ENCODE results near the gene SAPCD2.

Gene SAPCD2

GRCh38 chr9:137084526-137084925 lies 14.2 kb upstream of the SAPCD2 start:
- no peak overlapping the region for H3K27ac ChIP-seq
- no peak for TF ChIP-seq CTCF (IDR thresholded peaks at IDR 0.05)
- no peak for DNase-seq (ENCODE audit: low spot score)
- H3K4me3 ChIP-seq, result no peak overlapping the region

GRCh38 chr9:137083394-137084004 lies 13.1 kb upstream of the SAPCD2 start:
- H3K4me3 ChIP-seq, result no peak overlapping the region
- no peak for TF ChIP-seq CTCF (IDR thresholded peaks at IDR 0.05)
- H3K27ac ChIP-seq, result peak overlapping the region; percentile 38 to 78
- no peak for DNase-seq (ENCODE audit: low spot score)

GRCh38 chr9:137082925-137083290 lies 12.6 kb upstream of the SAPCD2 start:
- no peak for DNase-seq (ENCODE audit: low spot score)
- peak overlapping the region; percentile 38 to 78 for H3K27ac ChIP-seq
- H3K4me3 ChIP-seq, result no peak overlapping the region
- no peak for TF ChIP-seq CTCF (IDR thresholded peaks at IDR 0.05)

- TF ChIP-seq CTCF (IDR thresholded peaks at IDR 0.05), result no peak
- H3K27ac ChIP-seq, result peak overlapping the region in 1 of 2 donors; percentile 78
- DNase-seq (ENCODE audit: low spot score), result no peak
- H3K4me3 ChIP-seq, result no peak overlapping the region
These were observed 12.0 kb upstream of the SAPCD2 start for GRCh38 chr9:137082222-137082924.

GRCh38 chr9:137080260-137081122 lies 10.1 kb upstream of the SAPCD2 start:
- no peak for TF ChIP-seq CTCF (IDR thresholded peaks at IDR 0.05)
- Histone ChIP-seq H3K27ac (no peak overlapping the region), H3K4me3 (no peak overlapping the region)
- DNase-seq (ENCODE audit: low spot score), result no peak

GRCh38 chr9:137079401-137079787 lies 9.0 kb upstream of the SAPCD2 start:
- no peak for DNase-seq (ENCODE audit: low spot score)
- Histone ChIP-seq H3K4me3 (no peak overlapping the region), H3K27ac (no peak overlapping the region)
- no peak for TF ChIP-seq CTCF (IDR thresholded peaks at IDR 0.05)
